Endothelial cell of umbilical vein (primary cell): Measurements from ENCODE around the gene AXIN2.
A peak's percentile ranks its signal among the peaks of the same experiment; 100 is the strongest.

Experiments used
- POLR2A ChIP-seq: IDR thresholded peaks from 2 replicates; pipeline ENCODE4 v1.6.1; 2012; ENCODE audit warnings: low read depth, mild to moderate bottlenecking, control low read depth, low read length
- TF ChIP-seq, protein P1 (sequence below), 2 donors: IDR thresholded peaks; 1 replicate in 1 of 2; 2 replicates in 1 of 2; pipeline ENCODE4 v1.5.1; 2011; ENCODE audit warnings: low read length in 2 of 2, mild to moderate bottlenecking in 2 of 2, moderate library complexity in 2 of 2, control low read depth in 1 of 2, inconsistent platforms in 1 of 2, low read depth in 1 of 2; ENCODE audit not compliant: insufficient read depth in 1 of 2; ENCODE audit errors: extremely low read depth in 1 of 2

- TF ChIP-seq, protein P1, sequence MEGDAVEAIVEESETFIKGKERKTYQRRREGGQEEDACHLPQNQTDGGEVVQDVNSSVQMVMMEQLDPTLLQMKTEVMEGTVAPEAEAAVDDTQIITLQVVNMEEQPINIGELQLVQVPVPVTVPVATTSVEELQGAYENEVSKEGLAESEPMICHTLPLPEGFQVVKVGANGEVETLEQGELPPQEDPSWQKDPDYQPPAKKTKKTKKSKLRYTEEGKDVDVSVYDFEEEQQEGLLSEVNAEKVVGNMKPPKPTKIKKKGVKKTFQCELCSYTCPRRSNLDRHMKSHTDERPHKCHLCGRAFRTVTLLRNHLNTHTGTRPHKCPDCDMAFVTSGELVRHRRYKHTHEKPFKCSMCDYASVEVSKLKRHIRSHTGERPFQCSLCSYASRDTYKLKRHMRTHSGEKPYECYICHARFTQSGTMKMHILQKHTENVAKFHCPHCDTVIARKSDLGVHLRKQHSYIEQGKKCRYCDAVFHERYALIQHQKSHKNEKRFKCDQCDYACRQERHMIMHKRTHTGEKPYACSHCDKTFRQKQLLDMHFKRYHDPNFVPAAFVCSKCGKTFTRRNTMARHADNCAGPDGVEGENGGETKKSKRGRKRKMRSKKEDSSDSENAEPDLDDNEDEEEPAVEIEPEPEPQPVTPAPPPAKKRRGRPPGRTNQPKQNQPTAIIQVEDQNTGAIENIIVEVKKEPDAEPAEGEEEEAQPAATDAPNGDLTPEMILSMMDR (IDR thresholded peaks at IDR 0.05; ENCODE audit: extremely low read depth in 1 of 2, insufficient read depth in 1 of 2, low read depth in 1 of 2, low read length in 2 of 2), result peak in 1 of 2 donors; percentile 2
- no peak for TF ChIP-seq POLR2A
Measured at GRCh38 chr17:65554553-65555223, 6.8 kb downstream of the AXIN2 start.
